IMR-90 (cell line): ENCODE results near the gene FMN1. TPM values are rescaled to one million over a fixed set of nuclear protein-coding genes. Genes with fewer than 3 reads are reported as not detected.

ENCODE experiments used
- ATAC-seq: fragments of 200-7000 bp; cut with Tn5 transposase; 2 replicates; pipeline ENCODE4 v1.9.1; 2020; ENCODE audit warnings: low read depth, mild to moderate bottlenecking, moderate library complexity
- BruUV-seq: library from RNA; stranded (reverse); fragments of 400-500 nt; replicated peaks from 2 replicates; lab custom pipeline; 2021; lab: Mats Ljungman, UMichigan
- CTCF ChIA-PET: fragments of 300-600 bp; formaldehyde crosslinking; extraction: SDS; loops from one replicate; lab custom pipeline; 2021; ENCODE audit warnings: antibody characterized with exemption; lab: Yijun Ruan, JAX
- POLR2A ChIA-PET: fragments of 300-600 bp; sonication (Branson Sonifier 250); formaldehyde crosslinking; loops from one replicate; lab custom pipeline; 2022; ENCODE audit warnings: antibody characterized with exemption; ENCODE audit not compliant: unreplicated experiment; lab: Charles Lee
- DNase-seq: peaks from one replicate; pipeline ENCODE4 v3.0.0; 2013
- H2AFZ ChIP-seq: replicated peaks from 2 replicates; pipeline ENCODE3; 2013; ENCODE audit warnings: low read length, mild to moderate bottlenecking; ENCODE audit not compliant: poor library complexity
- H2AK5ac ChIP-seq: 2 replicates; pipeline ENCODE4 v1.6.1; 2013; ENCODE audit warnings: low read depth, low read length, inconsistent platforms
- H2AK9ac ChIP-seq: replicated peaks from 2 replicates; pipeline ENCODE3; 2013; ENCODE audit warnings: mild to moderate bottlenecking, low read depth, low read length, moderate library complexity; ENCODE audit not compliant: poor library complexity
- H2BK120ac ChIP-seq: 2 replicates; pipeline ENCODE4 v1.6.1; 2013; ENCODE audit warnings: low read depth, low read length, inconsistent platforms
- H2BK15ac ChIP-seq: 3 replicates; pipeline ENCODE4 v1.6.1; 2013; ENCODE audit warnings: low read depth, low read length, inconsistent platforms
- H2BK20ac ChIP-seq: 2 replicates; pipeline ENCODE4 v1.6.1; 2013; ENCODE audit warnings: low read depth, mild to moderate bottlenecking, inconsistent platforms, low read length, moderate library complexity
- H2BK5ac ChIP-seq: 2 replicates; pipeline ENCODE4 v1.6.1; 2013; ENCODE audit warnings: mild to moderate bottlenecking, low read depth, low read length, inconsistent platforms; ENCODE audit not compliant: poor library complexity, severe bottlenecking
- H3K14ac ChIP-seq: replicated peaks from 2 replicates; pipeline ENCODE4 v1.6.1; 2013; ENCODE audit warnings: low read depth, low read length, inconsistent platforms
- H3K18ac ChIP-seq: 2 replicates; pipeline ENCODE4 v1.6.1; 2013; ENCODE audit warnings: low read depth, low read length, control low read depth
- H3K23ac ChIP-seq: 2 replicates; pipeline ENCODE4 v1.6.1; 2013; ENCODE audit warnings: low read depth, low read length, inconsistent platforms
- H3K27ac ChIP-seq: 2 replicates; pipeline ENCODE4 v1.5.1; 2013; ENCODE audit warnings: mild to moderate bottlenecking, control low read depth, low read length; ENCODE audit not compliant: insufficient read depth
- H3K27me3 ChIP-seq: 2 replicates; pipeline ENCODE4 v1.6.1; 2013; ENCODE audit warnings: low read length; ENCODE audit not compliant: control insufficient read depth, insufficient read depth
- H3K36me3 ChIP-seq: 2 replicates; pipeline ENCODE4 v1.6.1; 2013; ENCODE audit warnings: low read length, mixed read lengths; ENCODE audit not compliant: control insufficient read depth, insufficient read depth
- H3K4ac ChIP-seq: 2 replicates; pipeline ENCODE4 v1.6.1; 2013; ENCODE audit warnings: low read depth, low read length, inconsistent platforms
- H3K4me1 ChIP-seq: 2 replicates; pipeline ENCODE4 v1.6.1; 2013; ENCODE audit warnings: low read length, mixed read lengths; ENCODE audit not compliant: control insufficient read depth, insufficient read depth
- H3K4me2 ChIP-seq: 2 replicates; pipeline ENCODE4 v1.6.1; 2013; ENCODE audit warnings: low read depth, mild to moderate bottlenecking, control low read depth, low read length, moderate library complexity
- H3K4me3 ChIP-seq: 2 replicates; pipeline ENCODE4 v1.5.1; 2013; ENCODE audit warnings: low read depth, mild to moderate bottlenecking, control low read depth, low read length, moderate library complexity; ENCODE audit not compliant: insufficient read depth
- H3K56ac ChIP-seq: 2 replicates; pipeline ENCODE4 v1.6.1; 2013; ENCODE audit warnings: low read length, inconsistent platforms; ENCODE audit not compliant: insufficient read depth; ENCODE audit errors: extremely low read depth
- H3K79me1 ChIP-seq, 2 experiments: 2 replicates each; pipeline ENCODE4 v1.6.1; 2013; ENCODE audit warnings: low read length in 2 of 2, inconsistent platforms in 1 of 2, low read depth in 1 of 2
- H3K9ac ChIP-seq: 2 replicates; pipeline ENCODE4 v1.6.1; 2013; ENCODE audit warnings: low read depth, low read length, control low read depth
- H3K9me1 ChIP-seq: 2 replicates; pipeline ENCODE4 v1.6.1; 2013; ENCODE audit warnings: low read length, inconsistent platforms; ENCODE audit not compliant: insufficient read depth
- H3K9me3 ChIP-seq: 2 replicates; pipeline ENCODE4 v1.6.1; 2013; ENCODE audit warnings: low read length; ENCODE audit not compliant: control insufficient read depth, insufficient read depth
- H4K20me1 ChIP-seq: 2 replicates; pipeline ENCODE4 v1.6.1; 2013; ENCODE audit warnings: low read length, inconsistent platforms; ENCODE audit not compliant: insufficient read depth
- H4K5ac ChIP-seq: 2 replicates; pipeline ENCODE4 v1.6.1; 2013; ENCODE audit warnings: mild to moderate bottlenecking, low read depth, low read length, control low read depth
- H4K8ac ChIP-seq, 2 experiments: 2 replicates each; pipeline ENCODE4 v1.6.1; 2013; ENCODE audit warnings: low read depth in 2 of 2, low read length in 2 of 2, control low read depth in 1 of 2, inconsistent platforms in 1 of 2
- H4K91ac ChIP-seq: 2 replicates; pipeline ENCODE4 v1.6.1; 2013; ENCODE audit warnings: low read depth, low read length, inconsistent platforms; ENCODE audit not compliant: insufficient read depth
- BHLHE40 ChIP-seq: fragments of 150-350 bp; IDR thresholded peaks from 2 replicates; pipeline ENCODE4 v1.6.1; 2016; ENCODE audit warnings: mild to moderate bottlenecking, low read depth, low read length
- CEBPB ChIP-seq: IDR thresholded peaks from 2 replicates; pipeline ENCODE4 v1.6.1; 2012; ENCODE audit warnings: low read depth, low read length, improper control_type of control experiment
- CHD1 ChIP-seq: IDR thresholded peaks from 2 replicates; pipeline ENCODE4 v1.6.1; 2012; ENCODE audit warnings: low read depth, low read length, improper control_type of control experiment
- CTCF ChIP-seq: conservative IDR thresholded peaks from 2 replicates; pipeline ENCODE4 v1.5.1; 2012; ENCODE audit warnings: mild to moderate bottlenecking, low read depth, low read length, improper control_type of control experiment
- FOS ChIP-seq: fragments of 150-350 bp; IDR thresholded peaks from 2 replicates; pipeline ENCODE4 v1.6.1; 2016; ENCODE audit warnings: low read depth, low read length
- MAFK ChIP-seq: IDR thresholded peaks from 2 replicates; pipeline ENCODE4 v1.6.1; 2012; ENCODE audit warnings: low read depth, low read length, improper control_type of control experiment
- MAZ ChIP-seq: IDR thresholded peaks from 2 replicates; pipeline ENCODE4 v1.6.1; 2012; ENCODE audit warnings: low read depth, mild to moderate bottlenecking, low read length, improper control_type of control experiment, moderate library complexity, borderline replicate concordance
- MXI1 ChIP-seq: IDR thresholded peaks from 2 replicates; pipeline ENCODE4 v1.6.1; 2012; ENCODE audit warnings: low read depth, mild to moderate bottlenecking, low read length, moderate library complexity, borderline replicate concordance
- NFE2L2 ChIP-seq: fragments of 150-350 bp; IDR thresholded peaks from 2 replicates; pipeline ENCODE4 v1.6.1; 2016; ENCODE audit warnings: low read depth, mild to moderate bottlenecking, low read length
- POLR2A ChIP-seq: IDR thresholded peaks from 2 replicates; pipeline ENCODE4 v1.6.1; 2012; ENCODE audit warnings: mild to moderate bottlenecking, low read depth, low read length
- RAD21 ChIP-seq: IDR thresholded peaks from 2 replicates; pipeline ENCODE4 v1.6.1; 2012; ENCODE audit warnings: low read length, improper control_type of control experiment
- RCOR1 ChIP-seq: IDR thresholded peaks from 2 replicates; pipeline ENCODE4 v1.6.1; 2012; ENCODE audit warnings: mild to moderate bottlenecking, low read length, improper control_type of control experiment; ENCODE audit not compliant: insufficient replicate concordance
- RFX5 ChIP-seq: IDR thresholded peaks from 2 replicates; pipeline ENCODE4 v1.8.0; 2012; ENCODE audit warnings: low read depth, mild to moderate bottlenecking, low read length, moderate library complexity
- SMC3 ChIP-seq: fragments of 150-350 bp; IDR thresholded peaks from 2 replicates; pipeline ENCODE4 v1.6.1; 2016; ENCODE audit warnings: low read depth, mild to moderate bottlenecking, antibody characterized with exemption, low read length, moderate library complexity
- USF2 ChIP-seq: fragments of 150-350 bp; IDR thresholded peaks from 2 replicates; pipeline ENCODE4 v1.6.1; 2017; ENCODE audit warnings: mild to moderate bottlenecking, antibody characterized with exemption, low read length, low read depth
- WGBS, 2 experiments: methylation state at CpG; one replicate each; pipeline versions ENCODE4 v1.1.5 to v1.1.7; 2013; ENCODE audit warnings: missing lambda C conversion rate in 2 of 2; ENCODE audit not compliant: insufficient read length in 1 of 2; ENCODE audit errors: extremely low coverage in 2 of 2; 5-methylcytosine and 5-hydroxymethylcytosine counted together
- dilution Hi-C: fragments of 300-500 bp; cut with HindIII; formaldehyde crosslinking; loops from one replicate; pipeline ENCODE4 v1.14.3; 2018; ENCODE audit warnings: low sequenced_read_pairs; ENCODE audit not compliant: unreplicated experiment
- in situ Hi-C: fragments of 300-500 bp; cut with MboI; formaldehyde crosslinking; loops from 3 replicates; pipeline ENCODE4 v1.14.3; 2019; ENCODE audit warnings: low sequenced_read_pairs, inconsistent platforms, mixed read lengths
- intact Hi-C: fragments of 100-400 bp; cut with micrococcal nuclease; formaldehyde crosslinking; loops from 2 replicates; pipeline ENCODE4 v1.10.0; 2022
- polyA plus RNA-seq, 3 experiments: library from polyadenylated mRNA; depleted of rRNA; stranded (reverse); fragments of >200 nt; gene quantifications; 2 replicates each; pipeline ENCODE4 v1.2.3, GENCODE V29; 2012; ENCODE audit warnings: low replicate concordance in 1 of 3
- total RNA-seq: library from RNA; depleted of rRNA; stranded (reverse); fragments of >200 nt; gene quantifications from 2 replicates; pipeline ENCODE4 v1.2.3, GENCODE V29; 2012
- TF ChIP-seq, protein P1 (sequence below): fragments of 150-350 bp; IDR thresholded peaks from 2 replicates; pipeline ENCODE4 v1.6.1; 2016; ENCODE audit warnings: low read depth, mild to moderate bottlenecking, low read length, moderate library complexity, borderline replicate concordance

The FMN1 gene
- total and polyA plus RNA-seq, 2 of the 4 experiments (the other 2 are of a cell fraction): 7.3 to 17.6 TPM

GRCh38 chr15:33040496-33040895 lies 154.0 kb downstream of the FMN1 start:
- H4K5ac ChIP-seq: no peak overlapping the region
- no peak overlapping the region for H4K8ac ChIP-seq
- in situ Hi-C loops (no loop called here), dilution Hi-C loops (no loop called here), intact Hi-C loops (no loop called here)
- no peak overlapping the region for H3K56ac ChIP-seq
- no CpG with 5 or more reads among the region's 1 CpG for WGBS, 2 experiments
- peaks cover 58% of the 10 kb centered on the region; the same call in 1 of the 2 replicates for H4K20me1 ChIP-seq
- no peak for ATAC-seq
- POLR2A ChIA-PET: no interaction called here
- H3K9me1 ChIP-seq: peaks cover 17% of the 10 kb centered on the region
- H3K4me2 ChIP-seq: no peak overlapping the region
- H2AFZ ChIP-seq: no peak overlapping the region
- H3K9ac ChIP-seq: no peak overlapping the region
- H3K18ac ChIP-seq: no peak overlapping the region
- H3K23ac ChIP-seq: no peak overlapping the region
- H3K4me3 ChIP-seq: no peak overlapping the region
- no peak overlapping the region for H2BK120ac ChIP-seq
- no peak overlapping the region for H3K14ac ChIP-seq
- H3K36me3 ChIP-seq: peaks cover 10% of the 10 kb centered on the region
- TF ChIP-seq RAD21 (no peak), CTCF (no peak), POLR2A (no peak), NFE2L2 (no peak), MAFK (no peak), RCOR1 (no peak), CEBPB (no peak), BHLHE40 (no peak), RFX5 (no peak), FOS (no peak), MAZ (no peak), MXI1 (no peak), SMC3 (no peak), USF2 (no peak), CHD1 (no peak)
- TF ChIP-seq, protein P1, sequence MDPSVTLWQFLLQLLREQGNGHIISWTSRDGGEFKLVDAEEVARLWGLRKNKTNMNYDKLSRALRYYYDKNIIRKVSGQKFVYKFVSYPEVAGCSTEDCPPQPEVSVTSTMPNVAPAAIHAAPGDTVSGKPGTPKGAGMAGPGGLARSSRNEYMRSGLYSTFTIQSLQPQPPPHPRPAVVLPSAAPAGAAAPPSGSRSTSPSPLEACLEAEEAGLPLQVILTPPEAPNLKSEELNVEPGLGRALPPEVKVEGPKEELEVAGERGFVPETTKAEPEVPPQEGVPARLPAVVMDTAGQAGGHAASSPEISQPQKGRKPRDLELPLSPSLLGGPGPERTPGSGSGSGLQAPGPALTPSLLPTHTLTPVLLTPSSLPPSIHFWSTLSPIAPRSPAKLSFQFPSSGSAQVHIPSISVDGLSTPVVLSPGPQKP: no peak
- H3K27me3 ChIP-seq: no peaks in the 10 kb centered on the region
- H2BK15ac ChIP-seq: no peak overlapping the region
- peak; percentile 55 for DNase-seq
- no peaks in the 10 kb centered on the region for H3K9me3 ChIP-seq
- H3K4me1 ChIP-seq: peaks cover 7% of the 10 kb centered on the region
- H3K79me1 ChIP-seq: peaks cover 29 to 63% of the 10 kb centered on the region in 2 experiments
- H2AK5ac ChIP-seq: no peak overlapping the region
- H4K91ac ChIP-seq: no peak overlapping the region
- no peak overlapping the region for H3K4ac ChIP-seq
- CTCF ChIA-PET: no interaction called here
- no peak overlapping the region for H2AK9ac ChIP-seq
- H2BK20ac ChIP-seq: no peak overlapping the region
- H3K27ac ChIP-seq: no peak overlapping the region
- BruUV-seq: no TSS peak
- no peak overlapping the region for H2BK5ac ChIP-seq
